Posterior vena cava (tissue), 2 donors: Measurements from ENCODE around the gene CLEC4G. TPM values are rescaled to one million over a fixed set of nuclear protein-coding genes. Genes with fewer than 3 reads are reported as not detected.

Experiments
- DNase-seq: peaks from one replicate; pipeline ENCODE4 v3.0.0-alpha.2; 2020; ENCODE audit warnings: low spot score
- intact Hi-C, 2 donors: fragments of 100-400 bp; cut with DNase I; formaldehyde crosslinking; loops; one replicate each; pipeline versions ENCODE4 v1.14.1 to v1.14.2; 2022 to 2023
- total RNA-seq, 2 donors: library from RNA; stranded (reverse); fragmentation: NEBNext Ultra II Directional; extraction: Animal tissue kit (Norgen Biotek cat#: 25700); gene quantifications; one replicate each; pipeline ENCODE4 v1.2.1, GENCODE V29; 2021
- donor health status: DM: yes; HTN: yes; CAD: no.
- donor health status: DM: yes; HTN: yes; CAD: no.

The CLEC4G gene
- total RNA-seq, 2 donors from 2014 or later = 2.2 to 6.6 TPM

- no peak for DNase-seq
These were observed 703 bp downstream of the CLEC4G start for GRCh38 chr19:7731218-7731595.

GRCh38 chr19:7730286-7731217 lies 1.4 kb downstream of the CLEC4G start:
- intact Hi-C loops = no loop called here
- no peak for DNase-seq

More at GRCh38 chr19:7731218-7731595, 703 bp downstream of the CLEC4G start:
- intact Hi-C loops = no loop called here

- intact Hi-C loops = no loop called here
- DNase-seq = no peak
These were observed 2.1 kb downstream of the CLEC4G start for GRCh38 chr19:7729831-7730285.

- DNase-seq = no peak
- intact Hi-C loops = no loop called here
These were observed 2.7 kb downstream of the CLEC4G start for GRCh38 chr19:7729211-7729610.

- intact Hi-C loops = no loop called here
These were observed 6.1 kb downstream of the CLEC4G start for GRCh38 chr19:7725791-7726190.

GRCh38 chr19:7722231-7722651 lies 9.7 kb downstream of the CLEC4G start:
- no peak for DNase-seq
- intact Hi-C loops = no loop called here

More at GRCh38 chr19:7725791-7726190, 6.1 kb downstream of the CLEC4G start:
- DNase-seq = no peak

GRCh38 chr19:7720351-7720750 lies 11.6 kb downstream of the CLEC4G start:
- no peak for DNase-seq
- intact Hi-C loops = no loop called here

GRCh38 chr19:7718668-7719067 lies 13.2 kb downstream of the CLEC4G start:
- intact Hi-C loops = no loop called here
- no peak for DNase-seq

- DNase-seq = no peak
- intact Hi-C loops = no loop called here
These were observed 15.1 kb downstream of the CLEC4G start for GRCh38 chr19:7716762-7717161.

GRCh38 chr19:7715671-7716070 lies 16.2 kb downstream of the CLEC4G start:
- intact Hi-C loops = no loop called here
- DNase-seq = no peak

GRCh38 chr19:7710616-7711015 lies 21.3 kb downstream of the CLEC4G start:
- no peak for DNase-seq
- intact Hi-C loops = no loop called here

GRCh38 chr19:7709932-7710460 lies 21.9 kb downstream of the CLEC4G start:
- no peak for DNase-seq
- intact Hi-C loops = no loop called here

GRCh38 chr19:7706955-7707456 lies 24.9 kb downstream of the CLEC4G start:
- intact Hi-C loops = no loop called here
- no peak for DNase-seq

- no peak for DNase-seq
- intact Hi-C loops = no loop called here
These were observed 25.5 kb downstream of the CLEC4G start for GRCh38 chr19:7706188-7706954.

GRCh38 chr19:7705387-7706187 lies 26.3 kb downstream of the CLEC4G start:
- no peak for DNase-seq
- intact Hi-C loops = no loop called here

- intact Hi-C loops = no loop called here
- no peak for DNase-seq
These were observed 27.4 kb downstream of the CLEC4G start for GRCh38 chr19:7704280-7705060.

GRCh38 chr19:7703332-7703731 lies 28.6 kb downstream of the CLEC4G start:
- intact Hi-C loops = no loop called here
- no peak for DNase-seq
